Transverse colon (tissue), 3 donors: ENCODE measurements around the gene EMP2.

Experiments used
- CTCF ChIP-seq, 5 experiments: fragments of 200-600 bp in 3 of 5; fragments of 450-650 bp in 2 of 5; sonication (generic) in 3 of 5; IDR thresholded peaks; 1 replicate in 2 of 5; 2 replicates in 3 of 5; pipeline ENCODE4 v1.5.1; 2016 to 2017; ENCODE audit warnings: antibody characterized with exemption in 5 of 5, inconsistent platforms in 3 of 5, mild to moderate bottlenecking in 2 of 5, moderate library complexity in 1 of 5
- EP300 ChIP-seq: sonication (generic); formaldehyde crosslinking; IDR thresholded peaks from one replicate; pipeline ENCODE4 v1.6.1; 2017; ENCODE audit warnings: antibody characterized with exemption, low read depth

GRCh38 chr16:10564591-10564990 is 15.8 kb downstream of the EMP2 start:
- TF ChIP-seq EP300 (no peak), CTCF (IDR thresholded peaks at IDR 0.05) (no peak)
